Cardiac muscle cell (in vitro differentiated cells and primary cell): ENCODE results near the gene MTFR1L. TPM values are rescaled to one million over a fixed set of nuclear protein-coding genes. Genes with fewer than 3 reads are reported as not detected.

Source experiments
- DNase-seq, 2 donors: peaks; one replicate each; pipeline versions ENCODE4 v3.0.0 to v3.0.0-alpha.2; 2010 to 2017; ENCODE audit warnings: low read depth in 1 of 2, low spot score in 1 of 2
- H3K27ac ChIP-seq: fragments of 200-600 bp; sonication (generic); 2 replicates; pipeline ENCODE4 v1.5.1; 2016
- H3K27me3 ChIP-seq: fragments of 200-600 bp; sonication (generic); 2 replicates; pipeline ENCODE4 v1.6.0; 2016; ENCODE audit warnings: control low read depth
- H3K36me3 ChIP-seq: fragments of 200-600 bp; sonication (generic); 2 replicates; pipeline ENCODE4 v1.5.1; 2016; ENCODE audit warnings: control low read depth
- H3K4me1 ChIP-seq: fragments of 200-600 bp; sonication (generic); 2 replicates; pipeline ENCODE4 v1.8.1; 2017; ENCODE audit warnings: low read depth, mild to moderate bottlenecking, mixed run types
- H3K4me3 ChIP-seq: fragments of 200-600 bp; sonication (generic); 2 replicates; pipeline ENCODE4 v1.5.1; 2016; ENCODE audit warnings: mild to moderate bottlenecking
- H3K9me3 ChIP-seq: fragments of 200-600 bp; sonication (generic); 2 replicates; pipeline ENCODE4 v1.5.1; 2017; ENCODE audit warnings: low read depth, mild to moderate bottlenecking, control low read depth
- polyA plus RNA-seq: library from polyadenylated mRNA; unstranded; fragments of >200 nt; fragmentation: Nextera tagmentation; extraction: Ambion mirVana; gene quantifications from 2 replicates; pipeline ENCODE4 v1.2.1, GENCODE V29; 2016
- total RNA-seq: library from RNA; depleted of rRNA; stranded (reverse); fragments of >200 nt; gene quantifications from 2 replicates; pipeline ENCODE4 v1.2.3, GENCODE V29; 2016
- TF ChIP-seq, protein P1 (sequence below): IDR thresholded peaks from 2 replicates; pipeline ENCODE4 v1.5.1; 2012; ENCODE audit warnings: low read depth, mild to moderate bottlenecking, low read length

Gene MTFR1L
- total and polyA plus RNA-seq, 2 experiments from 2014 or later: 158 to 266 TPM

DNA sequence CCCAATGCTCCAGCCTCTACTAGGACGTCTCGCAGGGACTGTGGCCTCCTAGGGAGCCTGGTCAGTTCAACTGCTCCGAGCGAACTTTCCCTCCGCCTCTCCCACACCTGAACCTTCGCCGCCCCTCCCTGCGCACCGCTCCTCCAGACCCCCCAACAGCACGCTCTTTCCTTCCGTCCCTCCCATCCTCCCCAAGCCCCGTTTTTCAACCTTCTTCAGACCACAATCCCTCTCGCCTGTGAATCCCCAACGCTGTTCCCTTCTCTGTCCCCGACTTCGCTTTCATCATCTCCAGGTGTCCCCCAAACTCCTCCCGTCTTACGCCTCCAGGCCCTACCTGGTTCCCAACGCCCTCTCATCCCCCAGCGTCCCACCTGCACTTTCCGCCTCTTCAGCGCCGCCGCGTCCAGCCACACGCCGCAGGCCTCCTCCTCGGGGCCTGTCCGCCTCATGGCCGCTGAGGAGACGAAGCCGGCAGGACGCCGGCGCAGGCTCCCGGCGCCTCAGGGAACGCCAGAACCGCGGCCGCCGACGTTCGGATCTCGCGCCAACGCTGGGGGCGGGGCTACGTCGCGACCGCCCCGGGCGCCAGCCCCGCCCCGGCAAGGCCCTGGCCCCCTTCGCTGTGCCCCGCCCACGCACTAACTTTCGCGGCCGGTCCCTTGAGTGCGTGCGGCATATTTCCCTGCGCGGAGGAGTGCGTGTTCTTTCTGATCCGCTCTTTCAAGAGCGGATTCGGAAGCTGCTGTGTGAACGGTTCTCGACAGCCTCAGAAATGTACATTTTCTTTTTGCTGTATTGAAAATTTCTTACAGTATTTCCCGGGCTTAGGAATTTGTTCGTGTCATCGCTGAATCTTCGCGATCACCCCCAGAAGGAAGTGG lies 39.4 kb downstream of the MTFR1L start, which contains the start of gene AUNIP:
AUNIP (minus strand) TSS at position 552 of the 884 bp plus-strand sequence; CDS start at position 452, 100 bp downstream.
- Histone ChIP-seq H3K4me1 (peaks cover 4% of the 10 kb centered on the region), H3K9me3 (no peaks in the 10 kb centered on the region), H3K27me3 (no peaks in the 10 kb centered on the region), H3K4me3 (peak within 1 kb of the TSS; percentile 43), H3K27ac (peak within 1 kb of the TSS; percentile 28), H3K36me3 (no peaks in the 10 kb centered on the region)
- DNase-seq: peak; percentile 92 to 94
- TF ChIP-seq, protein P1, sequence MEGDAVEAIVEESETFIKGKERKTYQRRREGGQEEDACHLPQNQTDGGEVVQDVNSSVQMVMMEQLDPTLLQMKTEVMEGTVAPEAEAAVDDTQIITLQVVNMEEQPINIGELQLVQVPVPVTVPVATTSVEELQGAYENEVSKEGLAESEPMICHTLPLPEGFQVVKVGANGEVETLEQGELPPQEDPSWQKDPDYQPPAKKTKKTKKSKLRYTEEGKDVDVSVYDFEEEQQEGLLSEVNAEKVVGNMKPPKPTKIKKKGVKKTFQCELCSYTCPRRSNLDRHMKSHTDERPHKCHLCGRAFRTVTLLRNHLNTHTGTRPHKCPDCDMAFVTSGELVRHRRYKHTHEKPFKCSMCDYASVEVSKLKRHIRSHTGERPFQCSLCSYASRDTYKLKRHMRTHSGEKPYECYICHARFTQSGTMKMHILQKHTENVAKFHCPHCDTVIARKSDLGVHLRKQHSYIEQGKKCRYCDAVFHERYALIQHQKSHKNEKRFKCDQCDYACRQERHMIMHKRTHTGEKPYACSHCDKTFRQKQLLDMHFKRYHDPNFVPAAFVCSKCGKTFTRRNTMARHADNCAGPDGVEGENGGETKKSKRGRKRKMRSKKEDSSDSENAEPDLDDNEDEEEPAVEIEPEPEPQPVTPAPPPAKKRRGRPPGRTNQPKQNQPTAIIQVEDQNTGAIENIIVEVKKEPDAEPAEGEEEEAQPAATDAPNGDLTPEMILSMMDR: no peak

DNA sequence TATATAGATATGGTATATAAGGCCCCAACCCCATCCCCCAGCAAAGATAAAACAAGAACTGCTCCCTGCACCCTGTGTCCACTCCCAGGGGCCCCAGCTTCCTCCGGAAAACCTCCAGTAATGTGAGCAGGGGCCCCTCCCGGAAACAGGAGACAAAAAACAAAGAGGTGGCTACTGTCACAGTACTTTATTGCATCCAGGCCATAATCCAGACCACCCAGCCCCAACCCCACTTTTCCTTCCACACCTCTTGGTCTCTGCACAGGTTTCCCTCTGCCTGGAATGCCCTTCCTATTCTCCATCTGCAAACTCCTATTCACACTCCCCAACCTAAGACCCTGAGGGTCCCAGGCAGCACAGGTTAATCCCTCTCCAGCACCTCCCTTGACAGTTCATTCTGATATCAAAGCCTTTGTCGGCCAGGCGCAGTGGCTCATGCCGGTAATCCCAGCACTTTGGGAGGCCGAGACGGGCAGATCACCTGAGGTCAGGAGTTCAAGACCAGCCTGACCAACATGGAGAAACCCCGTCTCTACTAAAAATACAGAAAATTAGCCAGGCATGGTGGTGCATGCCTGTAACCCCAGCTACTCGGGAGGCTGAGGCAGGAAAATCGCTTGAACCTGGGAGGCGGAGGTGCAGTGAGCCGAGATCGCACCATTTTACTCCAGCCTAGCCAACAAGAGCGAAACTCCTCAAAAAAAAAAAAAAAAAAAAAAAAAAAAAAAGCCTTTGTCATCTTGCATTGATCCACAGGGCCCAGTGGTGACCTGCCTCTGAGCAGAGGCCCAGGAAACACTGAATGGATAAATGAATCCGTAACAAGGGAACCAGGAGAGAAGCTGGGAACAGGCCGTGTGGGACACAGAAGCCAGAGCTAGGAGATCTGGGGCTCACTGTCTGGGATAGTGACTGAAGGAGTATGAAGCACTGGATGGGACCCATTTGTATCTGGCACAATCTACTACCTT lies 41.8 kb downstream of the MTFR1L start:
- peak overlapping the region; percentile 0 for H3K27ac ChIP-seq
- no peak for DNase-seq
- H3K36me3 ChIP-seq: no peaks in the 10 kb centered on the region
- no peak overlapping the region for H3K4me3 ChIP-seq
- no peaks in the 10 kb centered on the region for H3K9me3 ChIP-seq
- TF ChIP-seq, protein P1: no peak
- no peaks in the 10 kb centered on the region for H3K27me3 ChIP-seq
- H3K4me1 ChIP-seq: no peaks in the 10 kb centered on the region

DNA sequence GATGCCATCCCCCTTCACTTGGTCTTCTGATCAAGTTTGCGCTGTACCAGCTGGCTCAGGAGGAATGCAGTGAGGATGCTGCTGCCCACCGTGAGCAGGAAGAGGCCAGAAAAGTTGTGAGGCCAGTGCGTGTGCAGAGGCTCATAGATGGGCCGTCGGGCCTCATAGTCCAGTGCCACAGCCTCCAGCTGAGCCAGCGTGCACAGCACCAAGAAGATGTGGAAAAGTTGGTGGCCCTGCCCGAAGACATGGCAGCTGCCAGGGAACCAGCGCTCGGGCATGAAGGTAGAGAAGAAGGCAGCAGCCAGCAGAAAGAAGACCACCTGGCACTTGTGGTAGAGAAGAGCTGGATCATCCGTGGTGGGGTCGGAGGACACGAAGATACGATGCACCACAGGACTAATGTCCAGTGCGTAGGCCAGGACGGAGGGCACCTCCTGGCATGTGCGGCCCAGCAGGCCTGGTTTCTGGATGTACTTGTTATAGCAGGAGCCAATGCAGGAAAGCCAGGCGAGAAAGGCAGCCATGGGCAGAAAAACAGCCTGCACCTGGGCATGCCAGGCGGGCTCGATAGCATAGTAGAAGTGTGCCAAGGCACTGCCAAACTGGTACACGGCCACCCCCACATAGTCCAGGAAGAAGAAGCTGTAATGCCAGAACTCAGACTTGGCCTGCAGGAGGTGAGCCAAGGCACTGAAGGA lies 43.2 kb downstream of the MTFR1L start:
- DNase-seq: no peak
- no peaks in the 10 kb centered on the region for H3K4me1 ChIP-seq
- H3K36me3 ChIP-seq: no peaks in the 10 kb centered on the region
- H3K27me3 ChIP-seq: no peaks in the 10 kb centered on the region
- H3K9me3 ChIP-seq: no peaks in the 10 kb centered on the region
- TF ChIP-seq, protein P1: no peak
- H3K4me3 ChIP-seq: no peak overlapping the region
- H3K27ac ChIP-seq: no peak overlapping the region

DNA sequence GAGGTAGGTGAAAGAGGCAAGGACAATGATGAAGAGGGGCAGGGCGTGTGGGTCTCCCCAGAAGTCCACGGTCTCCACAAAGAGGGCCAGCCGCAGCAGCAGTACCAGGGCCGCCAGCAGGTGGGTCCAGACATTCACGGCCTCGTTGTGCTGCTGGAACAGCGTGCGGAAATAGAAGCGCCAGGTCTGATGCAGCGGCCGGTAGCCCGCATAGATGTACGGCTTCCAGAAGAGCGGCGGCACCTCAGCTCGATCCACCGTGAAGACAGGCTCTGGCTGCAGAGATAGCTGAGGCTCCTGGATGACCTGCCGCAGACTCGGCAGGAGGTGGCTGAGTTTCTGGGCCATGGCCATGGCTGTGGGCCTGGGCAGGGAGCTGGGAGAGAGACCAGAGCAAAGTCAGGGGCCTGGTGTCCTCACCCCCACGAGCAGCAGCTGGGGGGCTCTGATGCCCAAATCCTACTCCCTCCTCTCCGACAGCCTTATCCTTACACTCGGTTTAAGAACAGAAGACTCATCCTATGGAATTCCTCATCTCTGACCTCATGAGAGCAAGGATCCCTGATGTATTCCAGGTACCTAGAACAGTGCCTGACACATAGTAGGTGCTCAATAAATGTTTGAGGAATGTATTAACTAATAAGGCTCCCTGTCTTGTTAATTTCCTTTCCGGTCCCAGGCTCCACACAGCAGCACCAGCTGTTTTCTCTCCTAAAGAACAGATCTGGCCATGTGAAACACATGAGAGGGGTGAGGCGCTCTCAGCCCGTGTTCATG lies 43.9 kb downstream of the MTFR1L start:
- no peak overlapping the region for H3K27ac ChIP-seq
- DNase-seq: no peak
- no peaks in the 10 kb centered on the region for H3K27me3 ChIP-seq
- TF ChIP-seq, protein P1: no peak
- H3K36me3 ChIP-seq: no peaks in the 10 kb centered on the region
- no peak overlapping the region for H3K4me3 ChIP-seq
- no peaks in the 10 kb centered on the region for H3K9me3 ChIP-seq
- no peaks in the 10 kb centered on the region for H3K4me1 ChIP-seq
